Right lobe of liver (tissue), 6 donors: ENCODE results near the gene FILIP1L. TPM values are rescaled to one million over a fixed set of nuclear protein-coding genes. Genes with fewer than 3 reads are reported as not detected.

ENCODE experiments used
- ATAC-seq, 4 donors: fragments of 200-7000 bp; cut with Tn5 transposase; one replicate each; pipeline ENCODE4 v1.9.1; 2020; ENCODE audit warnings: mild to moderate bottlenecking in 4 of 4, moderate library complexity in 4 of 4
- DNase-seq, 3 donors: peaks; one replicate each; pipeline ENCODE4 v3.0.0-alpha.2; 2020
- H3K27ac ChIP-seq, 3 donors: fragments of 200-600 bp; one replicate each; pipeline ENCODE4 v1.8.0; 2022
- H3K27me3 ChIP-seq, 2 donors: fragments of 200-600 bp; one replicate each; pipeline ENCODE4 v1.8.0; 2022
- H3K36me3 ChIP-seq, 4 donors: fragments of 200-600 bp; sonication (generic) in 1 of 4; one replicate each; pipeline versions ENCODE4 v1.5.1 to v1.8.0; 2017 to 2022; ENCODE audit warnings: control low read depth in 1 of 4
- H3K4me1 ChIP-seq, 4 donors: fragments of 200-600 bp; sonication (generic) in 1 of 4; one replicate each; pipeline versions ENCODE4 v1.5.1 to v1.8.0; 2017 to 2022; ENCODE audit warnings: control low read depth in 1 of 4
- H3K4me3 ChIP-seq, 3 donors: fragments of 200-600 bp; one replicate each; pipeline ENCODE4 v1.8.0; 2022
- H3K9me3 ChIP-seq, 4 donors: fragments of 200-600 bp; sonication (generic) in 1 of 4; one replicate each; pipeline versions ENCODE4 v1.5.1 to v1.8.0; 2017 to 2022; ENCODE audit warnings: control low read depth in 1 of 4
- CTCF ChIP-seq, 4 donors: fragments of 200-600 bp in 3 of 4; fragments of 450-650 bp in 1 of 4; IDR thresholded peaks; one replicate each; pipeline versions ENCODE4 v1.5.1 to v1.8.0; 2016 to 2022; ENCODE audit warnings: antibody characterized with exemption in 4 of 4, mild to moderate bottlenecking in 2 of 4
- POLR2A ChIP-seq: fragments of 450-650 bp; IDR thresholded peaks from one replicate; pipeline ENCODE4 v1.6.1; 2017; ENCODE audit warnings: antibody characterized with exemption, mild to moderate bottlenecking
- WGBS: methylation state at CpG from one replicate; pipeline ENCODE4 v1.1.6; 2018; ENCODE audit warnings: low coverage, low lambda C conversion rate; ENCODE audit not compliant: insufficient coverage; ENCODE audit errors: missing lambda C conversion rate; 5-methylcytosine and 5-hydroxymethylcytosine counted together
- intact Hi-C, 2 donors: fragments of 100-400 bp; cut with DNase I; formaldehyde crosslinking; loops; one replicate each; pipeline versions ENCODE4 v1.11.2 to v1.14.1; 2022
- total RNA-seq, 6 experiments: library from RNA; depleted of rRNA in 2 of 6; stranded (reverse); fragments of >200 nt in 2 of 6; fragmentation: NEBNext Ultra II Directional in 3 of 6; extraction: Animal tissue kit (Norgen Biotek cat#: 25700) in 3 of 6; gene quantifications; one replicate each; pipeline versions ENCODE4 v1.1.0 to v1.2.4, GENCODE V29; 2016 to 2023
- donor health status: DM: no; HTN: yes; CAD: no.
- donor health status: DM: no; HTN: no; CAD: no.
- donor health status: DM: no; HTN: no; CAD: no.
- donor health status: DM: no; HTN: yes; CAD: no.
- donor health status: DM: no; HTN: yes; CAD: no.

FILIP1L gene
- total RNA-seq, 6 experiments from 2014 or later = 0.97 to 10.8 (median 3.6) TPM

- intact Hi-C loops = no loop called here
- DNase-seq (no peak), ATAC-seq (no peak)
- H3K27ac ChIP-seq = no peak overlapping the region
- no peaks in the 10 kb centered on the region for H3K36me3 ChIP-seq
- TF ChIP-seq CTCF (IDR thresholded peaks at IDR 0.05) (no peak), POLR2A (no peak)
- H3K27me3 ChIP-seq = no peaks in the 10 kb centered on the region
- H3K4me3 ChIP-seq = no peak overlapping the region
- no peaks in the 10 kb centered on the region for H3K9me3 ChIP-seq
- 67% methylated on average over 7 of the region's 7 CpGs for WGBS
- H3K4me1 ChIP-seq = peaks cover 0 to 19% (median 3%) of the 10 kb centered on the region in 4 donors
Measured at GRCh38 chr3:99960941-99961340, 153.4 kb downstream of the FILIP1L start.

GRCh38 chr3:99960123-99960878 is 154.0 kb downstream of the FILIP1L start:
- Histone ChIP-seq H3K36me3 (no peaks in the 10 kb centered on the region), H3K4me3 (no peak overlapping the region), H3K9me3 (no peaks in the 10 kb centered on the region), H3K27me3 (no peaks in the 10 kb centered on the region), H3K27ac (no peak overlapping the region), H3K4me1 (peaks cover 0 to 25% (median 6%) of the 10 kb centered on the region in 4 donors)
- WGBS = 73% methylated on average over 5 of the region's 5 CpGs
- TF ChIP-seq CTCF (IDR thresholded peaks at IDR 0.05) (no peak), POLR2A (no peak)
- intact Hi-C loops = no loop called here
- DNase-seq (no peak), ATAC-seq (peak in 1 of 4 donors; percentile 45)

GRCh38 chr3:99958222-99958912 is 155.9 kb downstream of the FILIP1L start:
- intact Hi-C loops = no loop called here
- Histone ChIP-seq H3K27me3 (no peaks in the 10 kb centered on the region), H3K4me3 (no peak overlapping the region), H3K4me1 (peaks cover 0 to 34% (median 10%) of the 10 kb centered on the region in 4 donors), H3K9me3 (no peaks in the 10 kb centered on the region), H3K36me3 (no peaks in the 10 kb centered on the region), H3K27ac (no peak overlapping the region)
- no peak for DNase-seq
- no peak for ATAC-seq
- no peak for TF ChIP-seq POLR2A
- no peak for TF ChIP-seq CTCF (IDR thresholded peaks at IDR 0.05)
- WGBS = 90% methylated on average over 3 of the region's 3 CpGs

GRCh38 chr3:99957151-99957796 is 157.0 kb downstream of the FILIP1L start:
- Histone ChIP-seq H3K27ac (peak overlapping the region in 1 of 3 donors; percentile 67), H3K27me3 (no peaks in the 10 kb centered on the region), H3K36me3 (no peaks in the 10 kb centered on the region), H3K4me3 (no peak overlapping the region), H3K4me1 (peaks cover 0 to 34% (median 10%) of the 10 kb centered on the region in 4 donors), H3K9me3 (no peaks in the 10 kb centered on the region)
- no peak for DNase-seq
- intact Hi-C loops = no loop called here
- TF ChIP-seq POLR2A = no peak
- no peak for TF ChIP-seq CTCF (IDR thresholded peaks at IDR 0.05)
- ATAC-seq = no peak
- WGBS = 84% methylated on average over 4 of the region's 4 CpGs
